Fibroblast of upper back skin (primary cell): ENCODE measurements around the gene BBIP1.
A peak's percentile ranks its signal among the peaks of the same experiment; 100 is the strongest.
"Not testable (repeated sequence)": the region's sequence is repeated elsewhere in the genome, so short reads cannot be mapped to it uniquely, and the experiment has no call there.

Experiments used
- DNase-seq: peaks from one replicate; pipeline ENCODE4 v3.0.0-alpha.2; 2013

Gene BBIP1

DNA sequence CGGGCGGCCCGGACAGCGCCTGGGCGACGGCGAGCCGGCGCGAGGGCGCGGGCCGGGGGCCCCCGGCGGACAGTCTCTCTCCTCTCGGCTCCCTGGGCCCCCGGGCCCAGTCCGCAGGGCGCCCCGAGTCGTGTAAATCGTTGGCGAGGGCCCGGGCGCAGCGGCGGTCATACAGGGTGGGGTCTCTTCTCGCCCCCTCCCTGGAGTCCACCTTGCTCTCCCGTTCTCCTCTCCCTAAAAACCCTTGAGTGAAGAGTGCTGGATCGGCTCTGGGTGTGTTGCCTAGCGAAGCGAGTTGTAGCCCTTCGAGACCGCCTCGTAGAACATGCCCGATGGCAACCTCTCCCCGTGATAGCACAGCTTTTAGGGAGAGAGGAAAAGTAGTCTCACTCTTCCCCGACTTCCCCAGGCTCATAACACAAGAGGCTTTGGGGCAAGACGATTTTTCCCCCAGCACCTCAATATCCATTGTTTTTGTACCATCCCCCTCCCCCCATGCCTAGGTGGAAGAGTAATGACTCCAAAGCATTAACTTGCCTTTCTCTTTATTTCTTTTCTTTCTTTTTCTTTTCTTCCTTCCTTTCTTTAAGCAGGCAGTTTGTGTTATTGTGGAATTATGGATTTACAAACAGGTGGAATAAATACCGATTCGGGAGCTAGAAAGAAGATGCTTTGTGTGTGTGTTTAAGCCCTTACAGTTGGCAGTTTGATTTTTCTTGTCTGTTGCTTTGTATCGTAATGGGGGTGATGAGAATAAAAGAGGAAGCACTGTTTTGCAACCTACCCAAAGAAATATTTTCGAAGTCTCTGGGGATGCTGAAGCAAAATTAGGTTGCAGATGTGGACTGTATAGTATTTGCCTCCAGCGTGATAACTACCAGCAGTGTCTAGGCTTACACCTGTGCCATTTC, 1.2 kb upstream of the BBIP1 start:
- DNase-seq, result peak; percentile 61

- DNase-seq, result no peak
Measured at GRCh38 chr10:110919349-110919931, 460 bp upstream of the BBIP1 start, which contains the start of gene SHOC2. SHOC2 (plus strand) TSS chr10:110919604; CDS start chr10:110964359, 44,755 bp downstream.

DNA sequence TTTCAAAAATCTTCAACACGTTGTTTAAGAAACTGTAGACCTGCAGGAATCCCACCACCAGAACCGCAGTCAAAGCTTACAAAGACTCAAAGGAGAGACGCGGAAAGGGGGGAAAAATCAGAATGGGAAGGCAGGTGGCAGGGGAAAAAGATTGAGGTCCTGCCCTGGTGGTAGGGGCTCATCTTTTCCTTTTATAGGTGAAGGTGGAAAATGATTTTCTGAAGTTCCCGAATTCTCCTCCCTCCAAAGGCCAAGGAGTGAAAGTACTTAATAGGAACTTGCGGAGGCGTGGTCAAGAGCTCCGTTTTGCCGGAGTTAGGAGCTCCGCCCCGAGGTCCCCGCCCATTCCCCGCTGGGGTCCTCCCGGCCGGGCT, 724 bp downstream of the BBIP1 start:
- DNase-seq, result peak; percentile 95

DNA sequence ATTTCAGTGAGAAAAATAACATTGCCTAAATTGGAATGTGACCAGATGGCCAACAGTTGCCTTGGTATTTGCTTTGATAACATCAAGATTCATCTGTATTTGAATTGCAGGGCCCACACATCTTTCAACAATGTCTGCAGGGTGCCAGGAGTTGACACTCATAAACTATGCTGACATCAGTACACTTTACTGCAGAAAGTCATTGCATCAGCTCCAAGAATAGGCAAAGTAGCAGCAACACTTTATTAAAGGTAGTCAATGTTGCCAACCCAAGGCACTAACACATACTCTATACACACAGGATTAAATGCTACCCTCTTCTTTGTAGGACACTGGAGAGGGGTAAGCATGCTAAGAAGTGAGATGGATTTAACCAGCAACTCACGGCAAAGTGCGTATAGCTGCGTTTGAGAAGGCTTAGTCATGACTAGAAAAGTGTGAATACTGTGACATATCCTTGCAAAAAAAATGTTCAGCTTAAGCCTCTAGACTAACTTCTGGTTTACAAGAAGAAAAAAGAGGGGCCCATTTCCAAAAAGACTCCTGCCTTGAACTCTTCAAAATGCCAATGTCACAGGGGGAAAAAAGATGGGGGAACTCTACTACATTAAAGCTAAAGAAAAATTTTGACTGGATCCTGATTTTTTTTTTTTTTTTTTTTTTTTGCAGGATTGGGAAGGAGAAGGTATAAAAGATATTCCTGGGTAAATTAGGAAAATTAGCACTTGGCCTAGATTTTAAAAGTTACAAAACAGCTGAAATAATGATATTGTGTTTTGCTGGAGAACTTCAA, 2.2 kb downstream of the BBIP1 start:
- peak; percentile 89 for DNase-seq

DNA sequence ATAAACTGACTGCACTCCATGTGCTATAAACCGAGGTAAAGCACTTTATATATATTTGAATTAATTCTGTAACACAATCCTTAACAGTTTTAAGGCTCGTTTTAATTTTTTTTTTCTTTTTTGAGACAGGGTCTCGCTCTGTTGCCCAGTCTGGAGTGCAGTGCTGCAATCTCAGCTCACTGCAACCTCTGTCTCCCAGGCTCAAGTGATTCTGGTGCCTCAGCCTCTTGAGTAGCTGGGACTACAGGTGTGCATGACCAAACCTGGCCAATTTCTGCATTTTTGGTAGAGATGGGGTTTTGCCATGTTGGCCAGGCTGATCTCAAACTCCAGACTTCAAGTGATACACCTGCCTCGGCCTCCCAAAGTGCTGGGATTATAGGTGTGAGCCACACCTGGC, 3.4 kb downstream of the BBIP1 start:
- DNase-seq, result not testable (repeated sequence)

DNA sequence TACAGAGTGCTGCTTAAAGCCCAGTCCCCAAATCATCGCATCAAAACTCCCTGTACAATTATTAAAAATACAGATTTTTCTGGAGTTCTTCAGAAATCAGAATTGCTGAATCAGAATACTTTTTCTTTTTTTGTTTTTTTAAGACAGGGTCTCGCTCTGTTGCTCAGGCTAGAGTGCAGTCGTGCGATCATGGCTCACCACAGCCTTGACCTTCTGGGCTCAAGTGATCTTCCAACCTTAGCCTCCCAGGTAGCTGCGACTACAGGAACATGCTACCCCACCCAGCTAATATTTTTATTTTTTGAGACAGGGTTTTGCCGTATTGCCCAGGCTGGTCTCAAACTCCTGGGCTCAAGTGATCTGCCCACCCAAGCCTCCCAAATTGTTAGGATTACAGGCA, 3.9 kb downstream of the BBIP1 start:
- DNase-seq, result no peak

- peak; percentile 23 for DNase-seq
Measured at GRCh38 chr10:110914431-110914830, 4.5 kb downstream of the BBIP1 start.

- peak; percentile 86 for DNase-seq
Measured at GRCh38 chr10:110912374-110912773, 6.6 kb downstream of the BBIP1 start.

DNA sequence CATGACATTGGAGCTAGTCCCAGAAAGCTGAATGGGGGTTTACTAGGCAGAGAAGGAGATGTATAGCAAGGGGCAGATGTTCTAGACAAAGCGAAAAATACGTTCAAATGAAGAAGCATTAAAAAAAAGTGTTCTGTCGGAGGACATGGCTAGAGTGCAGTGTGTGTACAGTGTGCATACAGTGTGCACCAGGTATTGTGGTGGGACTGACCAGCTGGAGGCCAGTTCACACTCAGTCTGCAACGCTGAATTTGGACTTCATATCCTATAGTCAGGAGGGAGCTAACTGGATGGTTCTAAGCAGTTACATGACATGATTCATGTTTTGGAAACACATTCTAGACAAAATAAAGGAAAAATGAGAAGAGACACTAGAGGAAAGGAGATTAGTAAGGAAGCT, 8.8 kb downstream of the BBIP1 start:
- DNase-seq, result no peak

- no peak for DNase-seq
Measured at GRCh38 chr10:110903280-110904278, 15.4 kb downstream of the BBIP1 start.

- peak; percentile 84 for DNase-seq
Measured at GRCh38 chr10:110901954-110902819, 16.8 kb downstream of the BBIP1 start.

GRCh38 chr10:110900983-110901382, 18.0 kb downstream of the BBIP1 start:
- DNase-seq, result no peak

DNA sequence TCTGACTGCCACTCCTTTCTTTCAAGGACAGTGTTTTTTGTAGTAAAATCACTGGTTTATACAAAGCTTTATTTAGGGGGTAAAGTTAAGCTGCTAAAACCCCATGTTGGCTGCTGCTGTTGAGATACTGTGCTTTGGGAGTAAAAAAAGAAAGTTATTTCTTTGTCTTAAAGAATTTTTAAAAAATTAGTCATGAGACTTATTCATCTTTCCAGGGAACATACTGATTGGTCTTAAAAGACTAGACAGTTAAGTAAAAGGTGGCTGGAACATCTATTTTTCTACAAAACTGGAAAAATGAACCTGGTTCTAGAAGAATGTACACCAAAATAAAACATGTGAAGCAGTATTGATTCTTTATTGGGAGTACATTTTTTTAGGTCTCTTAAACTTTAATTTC, 20.6 kb downstream of the BBIP1 start:
- DNase-seq, result peak; percentile 20

DNA sequence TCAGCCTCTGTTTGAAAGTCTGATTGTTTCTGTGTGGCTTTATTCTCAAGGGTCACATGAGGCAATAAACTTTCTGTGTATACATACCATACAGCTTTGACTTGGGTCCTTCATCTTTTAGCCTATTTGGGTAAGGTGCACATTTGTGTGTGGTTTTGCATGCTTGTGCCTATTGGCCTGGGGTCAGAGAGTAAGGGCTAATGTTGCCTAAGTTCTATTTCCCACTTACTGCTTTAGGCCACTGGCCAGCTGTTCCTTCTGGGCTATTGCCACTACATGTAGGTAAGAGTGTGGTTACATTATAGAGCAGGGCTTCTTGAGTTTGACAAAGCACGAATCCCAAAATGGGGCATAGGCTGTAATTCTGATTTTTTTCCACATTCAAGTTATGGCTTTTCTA, 21.8 kb downstream of the BBIP1 start:
- no peak for DNase-seq

DNA sequence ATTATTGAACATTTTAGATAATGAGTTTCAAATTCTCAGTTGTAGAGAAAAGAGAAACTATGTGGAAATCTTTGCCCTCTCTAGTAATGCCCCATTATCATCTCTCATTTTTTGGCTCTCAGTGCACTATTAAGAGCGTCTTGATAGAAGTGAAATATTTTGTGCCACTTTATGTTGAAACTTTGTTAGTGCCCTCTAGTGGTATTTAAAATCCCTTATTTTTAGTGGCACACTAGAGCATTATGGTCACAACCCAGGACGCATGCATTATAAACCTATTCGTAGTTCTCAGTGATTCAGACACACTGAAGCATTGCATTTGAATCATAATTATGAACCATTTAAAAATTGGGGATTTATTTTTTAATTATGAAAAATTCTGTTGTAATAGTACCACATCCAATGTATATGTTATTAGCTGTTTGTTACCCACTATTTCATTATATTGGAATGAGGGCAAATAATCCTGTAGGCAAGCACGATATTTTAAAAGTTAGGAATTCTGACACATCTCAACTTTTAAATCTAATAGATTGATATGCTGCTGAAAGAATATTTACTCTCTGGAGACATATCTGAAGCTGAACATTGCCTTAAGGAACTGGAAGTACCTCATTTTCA, 25.3 kb downstream of the BBIP1 start:
- peak; percentile 47 for DNase-seq

GRCh38 chr10:110892602-110893288, 26.2 kb downstream of the BBIP1 start:
- no peak for DNase-seq

- no peak for DNase-seq
Measured at GRCh38 chr10:110887560-110887959, 31.4 kb downstream of the BBIP1 start.

DNA sequence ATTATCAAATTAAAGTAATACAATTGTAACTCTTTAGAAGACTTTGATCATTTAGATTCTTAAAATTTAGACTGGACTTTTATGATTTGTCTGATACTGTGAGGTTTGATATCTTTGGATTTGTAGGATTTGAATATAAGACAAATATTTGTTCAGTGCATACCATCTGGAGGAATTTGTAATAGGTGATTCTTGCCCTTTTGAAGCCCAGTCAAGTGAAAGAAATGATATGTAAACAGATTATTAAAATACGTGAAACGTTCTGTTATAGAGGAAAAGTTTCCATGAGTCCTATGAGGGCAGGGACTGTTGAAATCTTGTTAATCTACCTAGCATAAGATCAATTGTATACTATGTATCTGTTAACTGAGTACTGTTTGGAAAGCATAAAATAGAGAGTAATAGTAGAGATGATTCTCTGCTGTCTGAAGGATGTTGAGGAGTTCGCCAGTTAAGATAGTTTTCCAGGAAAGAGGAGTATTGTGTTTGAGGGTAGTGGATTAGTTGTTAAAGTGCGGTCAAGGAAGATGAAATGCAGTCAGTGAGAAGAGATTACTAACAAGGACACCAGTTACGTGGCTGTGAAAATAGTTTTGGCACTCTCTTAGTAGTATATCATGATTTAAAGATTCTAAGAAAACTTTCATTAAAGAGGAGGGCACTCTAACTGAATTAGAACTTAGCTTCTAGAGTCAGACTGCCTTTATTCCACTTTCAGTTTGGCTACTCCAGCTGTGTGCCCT, 32.9 kb downstream of the BBIP1 start:
- DNase-seq, result no peak

DNA sequence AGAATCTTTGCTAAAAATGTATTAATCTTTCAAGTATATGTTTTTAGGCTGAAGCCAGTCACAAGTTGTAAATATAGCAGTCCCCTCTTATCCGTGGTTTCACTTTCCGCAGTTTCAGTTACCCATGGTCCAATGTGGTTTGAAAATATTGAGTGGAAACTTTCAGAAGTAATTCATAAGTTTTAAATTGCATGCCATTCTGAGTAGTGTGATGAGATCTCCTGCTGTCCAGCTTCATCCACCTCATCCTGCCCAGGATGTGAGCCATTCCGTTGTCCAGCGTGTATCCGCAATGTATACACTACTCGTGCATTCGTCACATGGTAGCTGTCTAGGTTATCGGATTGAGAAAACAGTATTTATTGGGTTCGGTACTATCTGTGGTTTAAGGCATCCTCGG, 35.1 kb downstream of the BBIP1 start:
- no peak for DNase-seq
